Omental fat pad (tissue), 4 donors: ENCODE data around the gene ACOT8. TPM values are rescaled to one million over a fixed set of nuclear protein-coding genes. Genes with fewer than 3 reads are reported as not detected.
"Not testable (repeated sequence)": the region's sequence is repeated elsewhere in the genome, so short reads cannot be mapped to it uniquely, and the experiment has no call there.

Source experiments
- ATAC-seq: fragments of 150-250 bp; one replicate; pipeline ENCODE4 v1.9.1; 2016; ENCODE audit warnings: mild to moderate bottlenecking, moderate library complexity; ENCODE audit not compliant: low FRiP score
- DNase-seq: peaks from one replicate; pipeline ENCODE4 v3.0.0-alpha.2; 2019; ENCODE audit warnings: low spot score
- total RNA-seq, 4 donors: library from RNA; depleted of rRNA; stranded (reverse); fragments of >200 nt; gene quantifications; one replicate each; pipeline ENCODE4 v1.1.0, GENCODE V29; 2016
- TF ChIP-seq, protein P1 (sequence below), 3 donors: fragments of 450-650 bp; IDR thresholded peaks; one replicate each; pipeline ENCODE4 v1.5.1; 2016 to 2017; ENCODE audit warnings: antibody characterized with exemption in 3 of 3, mild to moderate bottlenecking in 3 of 3, moderate library complexity in 2 of 3

ACOT8 gene
- total RNA-seq, 4 donors from 2014 or later = 16.1 to 35.0 (median 30.8) TPM

DNA sequence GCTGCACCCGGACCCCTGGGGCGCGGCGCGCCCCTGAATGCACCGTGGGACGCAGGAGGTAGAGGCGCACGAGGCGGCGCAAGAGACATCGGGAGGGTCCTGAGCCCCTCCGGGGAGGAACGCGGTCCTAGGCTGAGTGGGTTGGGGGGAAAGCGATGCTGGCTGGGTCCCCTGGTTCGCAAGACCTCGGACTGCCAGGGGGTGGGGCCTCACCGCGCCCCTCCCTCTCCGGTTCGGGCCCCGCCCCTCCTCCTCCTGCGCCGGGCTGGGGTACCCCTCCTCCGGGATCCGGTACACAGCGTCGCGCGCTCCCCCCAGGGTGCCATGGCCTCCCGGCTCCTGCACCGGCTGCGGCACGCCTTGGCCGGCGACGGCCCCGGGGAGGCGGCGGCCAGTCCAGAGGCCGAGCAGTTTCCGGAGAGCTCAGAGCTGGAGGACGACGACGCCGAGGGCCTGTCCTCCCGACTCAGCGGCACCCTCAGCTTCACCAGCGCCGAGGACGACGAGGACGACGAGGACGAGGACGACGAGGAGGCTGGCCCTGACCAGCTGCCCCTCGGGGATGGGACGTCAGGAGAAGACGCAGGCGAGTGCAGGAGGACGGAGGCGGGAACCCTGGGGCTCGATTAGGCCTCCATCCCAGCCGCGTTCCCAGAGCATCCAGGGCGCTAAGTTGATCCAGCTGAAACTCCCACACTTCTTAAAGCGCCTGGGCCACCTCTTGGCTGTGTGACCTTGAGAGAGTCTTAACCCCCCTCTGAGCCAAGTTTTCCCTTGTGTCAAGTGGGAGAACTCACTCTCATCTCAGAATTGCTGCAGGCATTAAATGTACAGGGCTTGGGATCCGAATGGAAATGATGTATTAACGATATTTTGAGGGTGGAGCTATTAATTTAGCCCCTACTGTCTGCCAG, 23.1 kb downstream of the ACOT8 start:
- DNase-seq = no peak
- ATAC-seq = peak; percentile 88
- TF ChIP-seq, protein P1, sequence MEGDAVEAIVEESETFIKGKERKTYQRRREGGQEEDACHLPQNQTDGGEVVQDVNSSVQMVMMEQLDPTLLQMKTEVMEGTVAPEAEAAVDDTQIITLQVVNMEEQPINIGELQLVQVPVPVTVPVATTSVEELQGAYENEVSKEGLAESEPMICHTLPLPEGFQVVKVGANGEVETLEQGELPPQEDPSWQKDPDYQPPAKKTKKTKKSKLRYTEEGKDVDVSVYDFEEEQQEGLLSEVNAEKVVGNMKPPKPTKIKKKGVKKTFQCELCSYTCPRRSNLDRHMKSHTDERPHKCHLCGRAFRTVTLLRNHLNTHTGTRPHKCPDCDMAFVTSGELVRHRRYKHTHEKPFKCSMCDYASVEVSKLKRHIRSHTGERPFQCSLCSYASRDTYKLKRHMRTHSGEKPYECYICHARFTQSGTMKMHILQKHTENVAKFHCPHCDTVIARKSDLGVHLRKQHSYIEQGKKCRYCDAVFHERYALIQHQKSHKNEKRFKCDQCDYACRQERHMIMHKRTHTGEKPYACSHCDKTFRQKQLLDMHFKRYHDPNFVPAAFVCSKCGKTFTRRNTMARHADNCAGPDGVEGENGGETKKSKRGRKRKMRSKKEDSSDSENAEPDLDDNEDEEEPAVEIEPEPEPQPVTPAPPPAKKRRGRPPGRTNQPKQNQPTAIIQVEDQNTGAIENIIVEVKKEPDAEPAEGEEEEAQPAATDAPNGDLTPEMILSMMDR (IDR thresholded peaks at IDR 0.05) = no peak

DNA sequence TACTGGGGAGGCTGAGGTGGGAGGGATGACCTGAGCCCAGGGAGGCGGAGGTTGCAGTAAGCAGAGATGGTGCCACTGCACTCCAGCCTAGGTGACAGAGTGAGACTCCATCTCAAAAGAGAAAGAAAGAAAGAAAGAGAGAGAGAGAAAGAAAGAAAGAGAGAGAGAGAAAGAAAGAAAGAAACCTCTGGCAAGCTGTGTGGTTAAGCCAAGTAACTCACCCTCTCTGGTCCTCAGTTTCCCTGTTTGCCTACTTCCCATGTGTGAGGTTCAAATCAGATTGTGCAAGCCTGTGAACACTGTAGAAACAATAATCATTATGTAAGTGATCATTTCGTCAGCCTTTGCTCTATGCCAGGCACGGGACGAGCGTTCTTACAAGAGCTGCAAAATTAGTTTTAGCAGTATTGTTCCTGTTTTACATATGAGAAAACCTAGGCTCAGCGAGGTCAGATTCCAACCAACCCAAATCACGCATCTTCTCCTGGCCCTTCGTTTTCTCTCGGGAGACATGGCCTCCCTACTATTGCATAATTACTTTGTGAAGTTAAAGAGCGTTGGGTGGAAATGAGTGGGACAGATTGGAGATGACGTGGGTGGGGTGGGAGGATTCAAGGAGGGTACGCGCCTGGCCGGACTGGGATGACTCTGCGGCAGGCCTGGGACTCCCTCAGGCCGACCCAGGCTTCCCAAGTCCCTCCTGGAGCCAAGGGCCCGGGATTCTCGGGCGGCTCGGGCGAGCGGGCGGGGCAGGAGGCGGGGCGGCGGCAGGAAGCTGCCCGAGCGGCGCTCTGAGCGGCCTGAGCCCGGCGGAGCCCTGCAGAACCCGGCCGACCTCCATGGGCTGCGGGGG, 23.9 kb downstream of the ACOT8 start, which contains the start of gene SNX21:
Gene SNX21, plus strand, starts transcription at position 770 of the 853 bp plus-strand sequence. CDS start 121 bp downstream, outside the sequence.
- ATAC-seq (peak; percentile 91), DNase-seq (peak; percentile 66)
- TF ChIP-seq, protein P1 (IDR thresholded peaks at IDR 0.05) = no peak

DNA sequence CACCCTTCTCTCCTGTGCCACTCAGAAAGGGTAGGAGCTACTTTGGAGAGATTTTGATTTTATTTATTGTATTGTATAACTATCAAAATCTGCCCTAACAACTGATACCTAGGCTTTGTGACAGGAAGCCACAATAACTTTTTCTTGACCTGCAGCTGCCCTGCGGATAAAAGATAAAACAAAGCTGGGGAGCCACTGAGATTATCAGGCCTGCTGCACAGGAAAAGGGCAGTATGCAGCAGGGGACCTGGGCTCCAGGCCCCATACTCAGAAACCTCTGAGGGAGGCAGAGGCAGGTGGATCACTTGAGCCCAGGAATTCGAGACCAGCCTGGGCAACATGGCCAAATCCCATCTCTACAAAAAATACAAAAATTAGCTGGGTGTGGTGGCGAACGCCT, 24.6 kb downstream of the ACOT8 start:
- no peak for DNase-seq
- ATAC-seq = no peak
- TF ChIP-seq, protein P1 (IDR thresholded peaks at IDR 0.05) = no peak

DNA sequence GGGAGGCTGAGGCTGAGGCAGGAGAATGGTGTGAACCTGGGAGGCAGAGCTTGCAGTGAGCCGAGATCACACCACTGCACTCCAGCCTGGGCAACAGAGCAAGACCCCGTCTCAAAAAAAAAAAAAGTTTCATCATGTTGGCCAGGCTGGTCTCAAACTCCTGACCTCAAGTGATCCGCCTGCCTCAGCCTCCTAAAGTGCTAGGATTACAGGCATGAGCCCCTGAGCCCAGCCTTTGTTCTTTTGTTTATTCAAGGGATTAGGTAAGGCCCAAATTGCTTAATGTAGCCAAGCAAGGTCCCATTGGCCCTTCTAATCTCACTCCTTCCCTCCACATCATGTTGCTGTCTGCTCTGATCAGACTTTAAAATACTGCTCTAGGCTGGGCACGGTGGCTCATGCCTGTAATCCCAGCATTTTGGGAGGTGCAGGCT, 27.5 kb downstream of the ACOT8 start:
- DNase-seq, ATAC-seq: not testable (repeated sequence)

DNA sequence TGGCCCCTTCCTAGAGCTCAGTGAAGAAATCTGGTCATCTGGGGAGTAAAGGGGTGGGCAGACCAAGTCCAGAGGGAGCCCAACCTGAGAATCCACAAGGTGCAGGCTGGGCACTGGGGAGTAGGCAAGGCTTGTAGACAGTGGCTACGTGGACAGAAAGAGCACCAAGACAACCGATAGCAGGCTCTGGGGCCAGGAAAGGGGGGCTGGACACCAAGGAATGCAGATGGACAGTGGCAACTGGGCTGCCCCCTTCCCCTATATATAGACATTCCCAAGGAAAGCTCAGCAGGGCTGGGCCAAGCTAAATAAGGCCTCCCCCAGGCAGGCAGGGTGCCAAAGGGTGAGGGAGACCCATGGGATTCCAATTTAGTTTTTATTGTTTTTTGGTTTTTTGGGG, 28.6 kb downstream of the ACOT8 start:
- ATAC-seq (no peak), DNase-seq (no peak)
- TF ChIP-seq, protein P1 (IDR thresholded peaks at IDR 0.05) = no peak

DNA sequence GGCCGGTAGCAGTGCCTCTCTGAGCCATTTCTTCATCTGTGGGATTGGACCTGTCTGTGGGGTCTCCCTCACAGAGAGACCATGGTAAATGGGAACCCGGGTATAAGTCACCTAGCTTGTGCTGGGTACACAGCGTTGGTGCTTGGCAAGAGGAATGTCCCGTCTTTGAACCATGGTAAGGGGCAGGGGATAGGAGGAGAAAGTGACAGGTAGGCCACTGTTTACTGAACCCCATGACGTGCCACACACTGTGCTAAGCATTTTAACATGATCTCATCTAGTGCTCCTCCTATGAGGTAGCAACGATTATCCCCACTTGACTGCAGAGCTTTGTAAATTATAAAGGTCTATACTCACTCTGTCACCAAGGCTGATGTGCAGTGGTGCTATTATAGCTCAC, 29.5 kb downstream of the ACOT8 start:
- TF ChIP-seq, protein P1 (IDR thresholded peaks at IDR 0.05) = no peak
- ATAC-seq (no peak), DNase-seq (no peak)

DNA sequence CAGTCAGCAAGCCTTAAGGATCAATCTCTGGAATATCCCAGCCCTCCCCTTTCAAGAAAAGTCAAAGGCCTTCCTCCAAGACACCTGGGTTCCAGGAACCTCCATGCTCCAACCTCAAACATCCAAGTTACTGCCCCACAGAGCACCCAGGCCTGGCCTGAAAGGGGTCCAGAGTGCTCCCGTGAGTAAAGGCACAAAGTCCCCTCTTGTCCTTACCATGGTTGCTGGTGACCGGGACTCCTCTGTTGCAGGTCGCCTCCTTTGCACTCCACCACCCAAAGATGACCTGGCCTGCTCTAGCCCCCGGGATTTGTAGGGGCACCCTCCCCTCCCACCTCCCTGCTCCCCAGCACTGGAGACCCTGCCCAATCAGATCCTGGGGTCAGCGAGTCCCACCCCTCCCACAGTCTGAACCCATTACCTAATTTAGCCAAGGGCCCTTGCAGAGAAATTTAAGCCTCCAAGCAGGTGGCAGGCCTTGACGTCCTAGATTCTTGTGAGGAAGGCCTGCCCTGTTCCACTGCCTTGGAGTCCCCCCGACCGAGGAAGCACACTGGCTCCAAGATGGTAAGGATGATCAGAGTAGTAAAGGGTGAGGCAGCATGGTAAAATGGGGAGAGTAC, 30.1 kb downstream of the ACOT8 start, which contains the start of gene TNNC2:
Gene TNNC2, minus strand, starts transcription at position 283 of the 623 bp plus-strand sequence. Its CDS starts 64 bp downstream, at position 219.
- TF ChIP-seq, protein P1 (IDR thresholded peaks at IDR 0.05) = no peak
- no peak for DNase-seq
- no peak for ATAC-seq
